HG02840 (cell line): ENCODE measurements around the gene KRTAP24-1.

Experiments used
- ATAC-seq: cut with Tn5 transposase; IDR thresholded peaks from one replicate; pipeline ENCODE4 v1.9.1; 2021; ENCODE audit warnings: mild to moderate bottlenecking, moderate library complexity, moderate number of reproducible peaks; ENCODE audit not compliant: unreplicated experiment, low FRiP score

KRTAP24-1 gene

GRCh38 chr21:30282850-30283249 lies at the start of gene KRTAP24-1:
Gene KRTAP24-1, minus strand, starts transcription at chr21:30282950. Its CDS starts 18 bp downstream, at chr21:30282932.
- no peak for ATAC-seq

GRCh38 chr21:30329203-30329875 lies 46.6 kb upstream of the KRTAP24-1 start:
- ATAC-seq: no peak

GRCh38 chr21:30326390-30326789 lies 43.6 kb upstream of the KRTAP24-1 start:
- ATAC-seq: no peak

- ATAC-seq: no peak
These were observed 37.5 kb upstream of the KRTAP24-1 start, which contains the start of gene KRTAP26-1 for GRCh38 chr21:30320215-30320614. Gene KRTAP26-1, minus strand, starts transcription at chr21:30320315. Its CDS starts 280 bp downstream, at chr21:30320035.

- ATAC-seq: no peak
These were observed 33.0 kb upstream of the KRTAP24-1 start for GRCh38 chr21:30315701-30316100.

GRCh38 chr21:30306884-30307283 lies 24.1 kb upstream of the KRTAP24-1 start:
- ATAC-seq: no peak

GRCh38 chr21:30305136-30305535 lies 22.4 kb upstream of the KRTAP24-1 start:
- ATAC-seq: no peak

- ATAC-seq: no peak
These were observed 6.5 kb upstream of the KRTAP24-1 start, which contains the start of gene KRTAP25-1 for GRCh38 chr21:30289215-30289614. Gene KRTAP25-1, minus strand, starts transcription at chr21:30289514. Its CDS starts 24 bp downstream, at chr21:30289490.

- ATAC-seq: no peak
These were observed 11.1 kb downstream of the KRTAP24-1 start for GRCh38 chr21:30271611-30272010.

- no peak for ATAC-seq
These were observed 11.6 kb downstream of the KRTAP24-1 start for GRCh38 chr21:30271156-30271555.

GRCh38 chr21:30269803-30270530 lies 12.8 kb downstream of the KRTAP24-1 start:
- ATAC-seq: no peak

GRCh38 chr21:30268608-30269197 lies 14.0 kb downstream of the KRTAP24-1 start:
- no peak for ATAC-seq

- no peak for ATAC-seq
These were observed 25.0 kb downstream of the KRTAP24-1 start for GRCh38 chr21:30257773-30258172.

GRCh38 chr21:30256100-30256499 lies 26.6 kb downstream of the KRTAP24-1 start:
- no peak for ATAC-seq

GRCh38 chr21:30255679-30256078 lies 27.1 kb downstream of the KRTAP24-1 start:
- no peak for ATAC-seq

GRCh38 chr21:30251781-30252180 lies 31.0 kb downstream of the KRTAP24-1 start:
- ATAC-seq: no peak

- ATAC-seq: no peak
These were observed 32.8 kb downstream of the KRTAP24-1 start for GRCh38 chr21:30249936-30250335.

- no peak for ATAC-seq
These were observed 33.9 kb downstream of the KRTAP24-1 start for GRCh38 chr21:30248844-30249243.

- no peak for ATAC-seq
These were observed 37.7 kb downstream of the KRTAP24-1 start for GRCh38 chr21:30245061-30245460.

- ATAC-seq: no peak
These were observed 39.1 kb downstream of the KRTAP24-1 start for GRCh38 chr21:30243691-30244090.

- no peak for ATAC-seq
These were observed 42.1 kb downstream of the KRTAP24-1 start for GRCh38 chr21:30240661-30241060.
